WTC11 (cell line): ENCODE data around the gene ASIC5. TPM values are rescaled to one million over a fixed set of nuclear protein-coding genes. Genes with fewer than 3 reads are reported as not detected.

Experiments used
- ATAC-seq: fragments of 200-7000 bp; cut with Tn5 transposase; 2 replicates; pipeline ENCODE4 v1.10.0; 2021; ENCODE audit warnings: mild to moderate bottlenecking, moderate library complexity
- CTCF ChIA-PET: fragments of 300-600 bp; sonication (Branson Sonifier 250); formaldehyde crosslinking; loops from one replicate; lab custom pipeline; 2021; ENCODE audit warnings: antibody characterized with exemption; lab: Charles Lee
- POLR2A ChIA-PET: fragments of 350-600 bp; sonication (Branson Sonifier 250); formaldehyde crosslinking; loops from one replicate; lab custom pipeline; 2021; ENCODE audit warnings: antibody characterized with exemption; lab: Charles Lee
- DNase-seq: peaks from one replicate; pipeline ENCODE4 v3.0.0; 2021; ENCODE audit warnings: low spot score
- H3K27ac Mint-ChIP-seq: 2 replicates; pipeline ENCODE4 v1.8.0; 2021; ENCODE audit warnings: mixed read lengths
- H3K27me3 Mint-ChIP-seq: 2 replicates; pipeline ENCODE4 v1.8.0; 2021; ENCODE audit warnings: low read depth, mild to moderate bottlenecking, moderate library complexity, mixed read lengths
- H3K36me3 Mint-ChIP-seq: 2 replicates; pipeline ENCODE4 v1.8.0; 2021; ENCODE audit warnings: mixed read lengths
- H3K4me1 Mint-ChIP-seq: 2 replicates; pipeline ENCODE4 v1.8.0; 2022; ENCODE audit warnings: mixed read lengths
- H3K4me3 Mint-ChIP-seq: 2 replicates; pipeline ENCODE4 v1.8.0; 2021; ENCODE audit warnings: mild to moderate bottlenecking, moderate library complexity, mixed read lengths
- H3K9me3 Mint-ChIP-seq: 2 replicates; pipeline ENCODE4 v1.8.0; 2021; ENCODE audit warnings: mixed read lengths
- ATF1 ChIP-seq: sonication (generic); formaldehyde crosslinking; IDR thresholded peaks from 2 replicates; pipeline ENCODE4 v1.8.1; 2023; ENCODE audit warnings: mild to moderate bottlenecking, moderate library complexity, missing genetic modification reagents
- CREM ChIP-seq: sonication (generic); formaldehyde crosslinking; IDR thresholded peaks from 2 replicates; pipeline ENCODE4 v1.8.1; 2022; ENCODE audit warnings: mild to moderate bottlenecking, missing genetic modification reagents, moderate library complexity
- CTCF ChIP-seq: fragments of 200-600 bp; IDR thresholded peaks from 2 replicates; pipeline ENCODE4 v1.8.0; 2022; ENCODE audit warnings: antibody characterized with exemption
- E2F4 ChIP-seq: sonication (generic); formaldehyde crosslinking; IDR thresholded peaks from 2 replicates; pipeline ENCODE4 v1.8.1; 2022; ENCODE audit warnings: low read depth, mild to moderate bottlenecking, moderate library complexity, missing genetic modification reagents, borderline replicate concordance
- HMGXB4 ChIP-seq: sonication (generic); formaldehyde crosslinking; IDR thresholded peaks from 2 replicates; pipeline ENCODE4 v1.8.1; 2023; ENCODE audit warnings: mild to moderate bottlenecking, moderate library complexity, missing genetic modification reagents
- IRF2 ChIP-seq: sonication (generic); formaldehyde crosslinking; IDR thresholded peaks from 2 replicates; pipeline ENCODE4 v1.8.0; 2022; ENCODE audit warnings: low read depth, missing genetic modification reagents, borderline replicate concordance
- PRRX2 ChIP-seq: fragments of 250-450 bp; sonication (Bioruptor Pico); IDR thresholded peaks from 2 replicates; pipeline ENCODE4 v1.8.0; 2021; ENCODE audit warnings: mild to moderate bottlenecking
- ZNF232 ChIP-seq: sonication (generic); formaldehyde crosslinking; IDR thresholded peaks from 2 replicates; pipeline ENCODE4 v1.8.0; 2022; ENCODE audit warnings: mild to moderate bottlenecking, missing genetic modification reagents
- total RNA-seq: library from RNA; stranded (reverse); gene quantifications from 3 replicates; pipeline ENCODE4 v1.2.3, GENCODE V29; 2021
- TF ChIP-seq, protein P1 (sequence below): fragments of 250-450 bp; sonication (Bioruptor Pico); IDR thresholded peaks from 2 replicates; pipeline ENCODE4 v1.9.0; 2021; ENCODE audit warnings: mild to moderate bottlenecking
- TF ChIP-seq, protein P2 (sequence below): sonication (generic); formaldehyde crosslinking; IDR thresholded peaks from 2 replicates; pipeline ENCODE4 v1.8.1; 2022; ENCODE audit warnings: missing genetic modification reagents, borderline replicate concordance

ASIC5 gene
- total RNA-seq, 1 experiment from 2014 or later: not detected

- Mint-ChIP-seq H3K4me1 (peaks cover 4% of the 10 kb centered on the region), H3K9me3 (no peaks in the 10 kb centered on the region)
- CTCF ChIA-PET: interaction anchor here (1.2 kb wide), 1 partner anchor 260 kb away, joined by 4 read pairs; no protein-coding TSS in a partner anchor
Measured at GRCh38 chr4:155789391-155789790, 76.7 kb downstream of the ASIC5 start.

DNA sequence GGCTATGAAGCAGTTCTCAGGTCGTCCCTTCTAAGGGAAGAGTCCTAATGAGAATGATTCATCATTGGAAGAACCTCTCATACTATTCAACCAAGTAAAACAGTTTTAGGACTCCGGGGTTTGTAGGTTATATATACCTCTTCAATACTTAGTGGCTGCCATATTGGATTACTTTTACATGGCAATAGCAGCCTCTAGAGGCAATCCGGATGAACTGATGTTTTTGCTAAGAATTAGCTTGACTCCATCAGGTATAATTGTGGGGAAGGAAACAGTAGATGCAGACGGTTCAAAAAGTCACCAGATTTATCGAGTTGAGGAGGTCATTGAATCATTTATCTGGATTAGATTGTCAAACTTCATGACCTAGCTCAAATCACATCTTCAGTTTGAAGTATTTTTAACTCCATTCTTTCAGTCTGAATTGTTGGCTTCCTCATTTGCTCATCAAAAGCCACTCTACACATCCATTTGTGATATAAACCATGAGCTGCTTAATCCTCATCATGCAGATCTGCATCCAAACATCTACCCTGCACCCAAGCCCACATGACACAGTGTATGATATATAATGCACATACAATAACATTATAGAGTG, 78.9 kb downstream of the ASIC5 start:
- H3K27ac Mint-ChIP-seq: no peak overlapping the region
- ATAC-seq (peak; percentile 99), DNase-seq (no peak)
- H3K4me3 Mint-ChIP-seq: no peak overlapping the region
- TF ChIP-seq, protein P1, sequence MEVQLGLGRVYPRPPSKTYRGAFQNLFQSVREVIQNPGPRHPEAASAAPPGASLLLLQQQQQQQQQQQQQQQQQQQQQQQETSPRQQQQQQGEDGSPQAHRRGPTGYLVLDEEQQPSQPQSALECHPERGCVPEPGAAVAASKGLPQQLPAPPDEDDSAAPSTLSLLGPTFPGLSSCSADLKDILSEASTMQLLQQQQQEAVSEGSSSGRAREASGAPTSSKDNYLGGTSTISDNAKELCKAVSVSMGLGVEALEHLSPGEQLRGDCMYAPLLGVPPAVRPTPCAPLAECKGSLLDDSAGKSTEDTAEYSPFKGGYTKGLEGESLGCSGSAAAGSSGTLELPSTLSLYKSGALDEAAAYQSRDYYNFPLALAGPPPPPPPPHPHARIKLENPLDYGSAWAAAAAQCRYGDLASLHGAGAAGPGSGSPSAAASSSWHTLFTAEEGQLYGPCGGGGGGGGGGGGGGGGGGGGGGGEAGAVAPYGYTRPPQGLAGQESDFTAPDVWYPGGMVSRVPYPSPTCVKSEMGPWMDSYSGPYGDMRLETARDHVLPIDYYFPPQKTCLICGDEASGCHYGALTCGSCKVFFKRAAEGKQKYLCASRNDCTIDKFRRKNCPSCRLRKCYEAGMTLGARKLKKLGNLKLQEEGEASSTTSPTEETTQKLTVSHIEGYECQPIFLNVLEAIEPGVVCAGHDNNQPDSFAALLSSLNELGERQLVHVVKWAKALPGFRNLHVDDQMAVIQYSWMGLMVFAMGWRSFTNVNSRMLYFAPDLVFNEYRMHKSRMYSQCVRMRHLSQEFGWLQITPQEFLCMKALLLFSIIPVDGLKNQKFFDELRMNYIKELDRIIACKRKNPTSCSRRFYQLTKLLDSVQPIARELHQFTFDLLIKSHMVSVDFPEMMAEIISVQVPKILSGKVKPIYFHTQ (CRISPR knock-in tag): no peak
- TF ChIP-seq CTCF: peak; percentile 50; the same call in 1 of the 2 replicates
- CTCF ChIA-PET: interaction anchor here (0.5 to 2.4 kb wide), 16 partner anchors 9 to 383 kb away, joined by 3 to 21 read pairs (median 4); partner anchors contain the start of gene CTSO
- H3K9me3 Mint-ChIP-seq: no peaks in the 10 kb centered on the region
- no peaks in the 10 kb centered on the region; the same call in 1 of the 2 replicates for H3K27me3 Mint-ChIP-seq
- H3K4me1 Mint-ChIP-seq: peaks cover 8% of the 10 kb centered on the region
- POLR2A ChIA-PET: no interaction called here
- no peaks in the 10 kb centered on the region for H3K36me3 Mint-ChIP-seq

More at GRCh38 chr4:155789391-155789790, 76.7 kb downstream of the ASIC5 start:
- no peaks in the 10 kb centered on the region for H3K36me3 Mint-ChIP-seq
- TF ChIP-seq, protein P1 (CRISPR knock-in tag): no peak
- TF ChIP-seq CREM (CRISPR knock-in tag): no peak
- TF ChIP-seq, protein P2, sequence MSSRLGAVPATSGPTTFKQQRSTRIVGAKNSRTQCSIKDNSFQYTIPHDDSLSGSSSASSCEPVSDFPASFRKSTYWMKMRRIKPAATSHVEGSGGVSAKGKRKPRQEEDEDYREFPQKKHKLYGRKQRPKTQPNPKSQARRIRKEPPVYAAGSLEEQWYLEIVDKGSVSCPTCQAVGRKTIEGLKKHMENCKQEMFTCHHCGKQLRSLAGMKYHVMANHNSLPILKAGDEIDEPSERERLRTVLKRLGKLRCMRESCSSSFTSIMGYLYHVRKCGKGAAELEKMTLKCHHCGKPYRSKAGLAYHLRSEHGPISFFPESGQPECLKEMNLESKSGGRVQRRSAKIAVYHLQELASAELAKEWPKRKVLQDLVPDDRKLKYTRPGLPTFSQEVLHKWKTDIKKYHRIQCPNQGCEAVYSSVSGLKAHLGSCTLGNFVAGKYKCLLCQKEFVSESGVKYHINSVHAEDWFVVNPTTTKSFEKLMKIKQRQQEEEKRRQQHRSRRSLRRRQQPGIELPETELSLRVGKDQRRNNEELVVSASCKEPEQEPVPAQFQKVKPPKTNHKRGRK (CRISPR knock-in tag): no peak
- no peak for TF ChIP-seq IRF2 (CRISPR knock-in tag)
- TF ChIP-seq E2F4 (CRISPR knock-in tag): no peak
- TF ChIP-seq PRRX2 (CRISPR knock-in tag): no peak
- TF ChIP-seq, all 79 proteins: peak for 0
- H3K27me3 Mint-ChIP-seq: no peaks in the 10 kb centered on the region; the same call in 1 of the 2 replicates
- POLR2A ChIA-PET: no interaction called here
- no peak overlapping the region for H3K4me3 Mint-ChIP-seq
- no peak for ATAC-seq
- H3K27ac Mint-ChIP-seq: no peak overlapping the region
- DNase-seq: no peak

DNA sequence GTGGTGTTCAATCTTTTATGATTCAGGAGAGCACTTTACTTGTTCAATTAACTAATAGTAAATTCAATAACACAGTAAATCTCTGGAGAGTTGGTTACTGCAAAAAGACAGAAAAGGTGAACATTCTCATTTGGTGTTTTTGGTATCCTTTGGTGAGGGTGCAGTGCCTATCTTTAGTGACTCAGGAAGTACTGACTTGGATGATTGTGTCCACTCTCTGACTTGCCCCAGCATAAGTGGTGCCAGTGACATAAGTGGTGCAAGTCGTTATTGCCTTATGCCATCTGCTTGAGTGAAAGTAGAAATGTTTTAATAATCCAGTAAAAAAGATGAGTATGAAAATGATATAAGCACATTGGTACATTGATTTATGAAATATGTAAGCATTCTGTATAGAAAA, 80.2 kb downstream of the ASIC5 start:
- ChIA-PET POLR2A (no interaction called here), CTCF (interaction anchor here (0.7 to 2.4 kb wide), 2 partner anchors 257 to 317 kb away, joined by 4 to 21 read pairs; no protein-coding TSS in a partner anchor)
- TF ChIP-seq, protein P2 (CRISPR knock-in tag): no peak
- TF ChIP-seq HMGXB4: no peak
- no peak for TF ChIP-seq ATF1
- TF ChIP-seq ZNF232: no peak

More for the DNA sequence above, 80.2 kb downstream of the ASIC5 start:
- Mint-ChIP-seq H3K27ac (no peak overlapping the region), H3K4me3 (no peak overlapping the region), H3K27me3 (no peaks in the 10 kb centered on the region; the same call in 1 of the 2 replicates), H3K36me3 (no peaks in the 10 kb centered on the region), H3K4me1 (peaks cover 11% of the 10 kb centered on the region), H3K9me3 (no peaks in the 10 kb centered on the region)
- ATAC-seq (no peak), DNase-seq (no peak)
